SK-N-MC (cell line): ENCODE data around the gene TMEM204.

ENCODE experiments used
- DNase-seq: peaks from one replicate; pipeline ENCODE4 v3.0.0-alpha.2; 2011; ENCODE audit warnings: low read depth, low spot score
- H3K27ac ChIP-seq: fragments of 200-600 bp; sonication (generic); 2 replicates; pipeline ENCODE4 v1.5.1; 2016; ENCODE audit warnings: mixed run types
- H3K36me3 ChIP-seq: fragments of 200-600 bp; sonication (generic); 2 replicates; pipeline ENCODE4 v1.6.1; 2017; ENCODE audit warnings: antibody characterized with exemption, low read length, mixed read lengths; ENCODE audit not compliant: insufficient read depth
- H3K4me3 ChIP-seq: fragments of 200-600 bp; sonication (generic); 2 replicates; pipeline ENCODE4 v1.5.1; 2016
- H3K9ac ChIP-seq: fragments of 200-600 bp; sonication (generic); 2 replicates; pipeline ENCODE4 v1.8.0; 2017; ENCODE audit warnings: mixed run types, mixed read lengths; ENCODE audit not compliant: insufficient read length
- H3K9me3 ChIP-seq: fragments of 200-600 bp; sonication (generic); 2 replicates; pipeline ENCODE4 v1.6.1; 2017; ENCODE audit warnings: low read depth, mild to moderate bottlenecking, antibody characterized with exemption, low read length, moderate library complexity, mixed read lengths
- EZH2 ChIP-seq: fragments of 200-600 bp; sonication (generic); IDR thresholded peaks from one replicate; pipeline ENCODE4 v1.6.1; 2017; ENCODE audit warnings: antibody characterized with exemption
- FOXP2 ChIP-seq: optimal IDR thresholded peaks from 2 replicates; pipeline ENCODE3; 2011; ENCODE audit warnings: mild to moderate bottlenecking, moderate library complexity; ENCODE audit not compliant: insufficient read depth; ENCODE audit errors: extremely low read length, control extremely low read depth
- POLR2AphosphoS5 ChIP-seq: IDR thresholded peaks from 2 replicates; pipeline ENCODE4 v1.6.1; 2012; ENCODE audit warnings: mild to moderate bottlenecking, low read depth, low read length, borderline replicate concordance

TMEM204 gene

GRCh38 chr16:1545044-1546040 is 11.9 kb downstream of the TMEM204 start:
- TF ChIP-seq POLR2AphosphoS5 (no peak), FOXP2 (no peak), EZH2 (no peak)
- no peaks in the 10 kb centered on the region for H3K9me3 ChIP-seq
- H3K4me3 ChIP-seq = 0 out of 2 replicates have a peak overlapping the region, but pooled peaks have one; percentile 18
- no peak overlapping the region for H3K9ac ChIP-seq
- no peak for DNase-seq
- H3K27ac ChIP-seq = no peak overlapping the region
- H3K36me3 ChIP-seq = no peaks in the 10 kb centered on the region

- Histone ChIP-seq H3K9me3 (no peaks in the 10 kb centered on the region), H3K36me3 (no peaks in the 10 kb centered on the region), H3K27ac (no peak overlapping the region), H3K4me3 (no peak overlapping the region), H3K9ac (no peak overlapping the region)
- no peak for TF ChIP-seq FOXP2
- TF ChIP-seq POLR2AphosphoS5 = no peak
- TF ChIP-seq EZH2 = no peak
- no peak for DNase-seq
Observed at GRCh38 chr16:1546430-1546829, 13.0 kb downstream of the TMEM204 start.

- no peaks in the 10 kb centered on the region for H3K9me3 ChIP-seq
- H3K27ac ChIP-seq = no peak overlapping the region
- DNase-seq = no peak
- no peak overlapping the region for H3K9ac ChIP-seq
- TF ChIP-seq EZH2 (no peak), FOXP2 (no peak), POLR2AphosphoS5 (no peak)
- H3K36me3 ChIP-seq = no peaks in the 10 kb centered on the region
- H3K4me3 ChIP-seq = no peak overlapping the region
Observed at GRCh38 chr16:1548233-1548632, 14.8 kb downstream of the TMEM204 start.

- no peaks in the 10 kb centered on the region for H3K9me3 ChIP-seq
- TF ChIP-seq EZH2 (no peak), POLR2AphosphoS5 (no peak), FOXP2 (no peak)
- no peak overlapping the region for H3K27ac ChIP-seq
Observed at GRCh38 chr16:1548727-1549126, 15.3 kb downstream of the TMEM204 start.

GRCh38 chr16:1550069-1550468 is 16.6 kb downstream of the TMEM204 start:
- no peak for DNase-seq
- no peak for TF ChIP-seq POLR2AphosphoS5
- no peaks in the 10 kb centered on the region for H3K36me3 ChIP-seq

More at GRCh38 chr16:1548727-1549126, 15.3 kb downstream of the TMEM204 start:
- no peak for DNase-seq
- Histone ChIP-seq H3K9ac (no peak overlapping the region), H3K4me3 (no peak overlapping the region), H3K36me3 (no peaks in the 10 kb centered on the region)

GRCh38 chr16:1550696-1551095 is 17.2 kb downstream of the TMEM204 start:
- H3K36me3 ChIP-seq = no peaks in the 10 kb centered on the region
- no peak overlapping the region for H3K4me3 ChIP-seq
- H3K27ac ChIP-seq = no peak overlapping the region
- no peak for DNase-seq
- TF ChIP-seq FOXP2 (no peak), EZH2 (no peak), POLR2AphosphoS5 (no peak)
- no peaks in the 10 kb centered on the region for H3K9me3 ChIP-seq
- H3K9ac ChIP-seq = no peak overlapping the region

More at GRCh38 chr16:1550069-1550468, 16.6 kb downstream of the TMEM204 start:
- Histone ChIP-seq H3K9me3 (no peaks in the 10 kb centered on the region), H3K27ac (no peak overlapping the region), H3K9ac (no peak overlapping the region), H3K4me3 (no peak overlapping the region)

GRCh38 chr16:1551166-1551565 is 17.7 kb downstream of the TMEM204 start:
- Histone ChIP-seq H3K4me3 (no peak overlapping the region), H3K9me3 (no peaks in the 10 kb centered on the region), H3K36me3 (no peaks in the 10 kb centered on the region), H3K9ac (no peak overlapping the region), H3K27ac (no peak overlapping the region)
- DNase-seq = no peak
- no peak for TF ChIP-seq FOXP2
- TF ChIP-seq POLR2AphosphoS5 = no peak
- no peak for TF ChIP-seq EZH2

- TF ChIP-seq POLR2AphosphoS5 (no peak), FOXP2 (no peak), EZH2 (no peak)
- Histone ChIP-seq H3K9me3 (no peaks in the 10 kb centered on the region), H3K4me3 (no peak overlapping the region), H3K9ac (no peak overlapping the region), H3K27ac (no peak overlapping the region), H3K36me3 (no peaks in the 10 kb centered on the region; the same call in 1 of the 2 replicates)
- no peak for DNase-seq
Observed at GRCh38 chr16:1552129-1552528, 18.7 kb downstream of the TMEM204 start.

- Histone ChIP-seq H3K9ac (no peak overlapping the region), H3K27ac (no peak overlapping the region), H3K4me3 (no peak overlapping the region), H3K36me3 (no peaks in the 10 kb centered on the region; the same call in 1 of the 2 replicates), H3K9me3 (no peaks in the 10 kb centered on the region)
- DNase-seq = no peak
- no peak for TF ChIP-seq FOXP2
Observed at GRCh38 chr16:1553946-1554825, 20.7 kb downstream of the TMEM204 start.
